ENCODE measurements around the gene KRTAP19-2. TPM values are rescaled to one million over a fixed set of nuclear protein-coding genes. Genes with fewer than 3 reads are reported as not detected.

KRTAP19-2 gene
- total and polyA plus RNA-seq, 9 of the 15 experiments (the other 6 are each of a cell fraction or from before 2014, with no cell fraction given): not detected

GRCh38 chr21:30482130-30482529, 5.1 kb downstream of the KRTAP19-2 start (continued):
- TF ChIP-seq CHD7 (IDR thresholded peaks at IDR 0.05; ENCODE audit: low read depth, low read length) (no peak), NCOA1 (IDR thresholded peaks at IDR 0.05; ENCODE audit: low read depth) (no peak), ZNF79 (CRISPR knock-in tag; IDR thresholded peaks at IDR 0.05; ENCODE audit: low read depth) (no peak), FOXA3 (CRISPR knock-in tag; conservative IDR thresholded peaks at IDR 0.05 in 1 of 2, IDR thresholded peaks at IDR 0.05 in 1 of 2) (no peak), HES1 (IDR thresholded peaks at IDR 0.05; ENCODE audit: low read depth) (no peak), RAD51 (IDR thresholded peaks at IDR 0.05; ENCODE audit: borderline replicate concordance, low read depth) (no peak)

All from K562 (cell line).